Ascending aorta (tissue), 2 donors: ENCODE data around the gene SGSM2. TPM values are rescaled to one million over a fixed set of nuclear protein-coding genes. Genes with fewer than 3 reads are reported as not detected.
A peak's percentile ranks its signal among the peaks of the same experiment; 100 is the strongest.

Experiments
- DNase-seq, 2 donors: peaks; one replicate each; pipeline ENCODE4 v3.0.0-alpha.2; 2019; ENCODE audit warnings: low spot score in 2 of 2
- H3K27ac ChIP-seq, 2 donors: fragments of 200-600 bp; sonication (generic); one replicate each; pipeline ENCODE4 v1.5.1; 2016 to 2017; ENCODE audit warnings: mild to moderate bottlenecking in 1 of 2
- H3K27me3 ChIP-seq: fragments of 200-600 bp; sonication (generic); one replicate; pipeline ENCODE4 v1.5.1; 2017
- H3K36me3 ChIP-seq, 2 donors: fragments of 200-600 bp; sonication (generic); one replicate each; pipeline ENCODE4 v1.5.1; 2016
- H3K4me1 ChIP-seq, 2 donors: fragments of 200-600 bp; sonication (generic); one replicate each; pipeline ENCODE4 v1.5.1; 2016 to 2017; ENCODE audit warnings: mild to moderate bottlenecking in 1 of 2
- H3K4me3 ChIP-seq, 2 donors: fragments of 200-600 bp; sonication (generic); one replicate each; pipeline ENCODE4 v1.5.1; 2016 to 2017; ENCODE audit warnings: mild to moderate bottlenecking in 1 of 2
- H3K9me3 ChIP-seq, 2 donors: fragments of 200-600 bp; sonication (generic); one replicate each; pipeline ENCODE4 v1.5.1; 2016
- intact Hi-C: fragments of 100-400 bp; cut with DNase I; formaldehyde crosslinking; loops from one replicate; pipeline ENCODE4 v1.15.1; 2023
- total RNA-seq: library from RNA; depleted of rRNA; stranded (reverse); fragments of >200 nt; gene quantifications from one replicate; pipeline ENCODE4 v1.1.0, GENCODE V29; 2016
- TF ChIP-seq, protein P1 (sequence below), 3 experiments: fragments of 200-600 bp in 2 of 3; fragments of 450-650 bp in 1 of 3; sonication (generic) in 2 of 3; IDR thresholded peaks; one replicate each; pipeline ENCODE4 v1.5.1; 2016 to 2019; ENCODE audit warnings: antibody characterized with exemption in 3 of 3, mild to moderate bottlenecking in 1 of 3, moderate library complexity in 1 of 3

Gene SGSM2
- total RNA-seq, 1 donor from 2014 or later, result 127 TPM

- intact Hi-C loops, result no loop called here
- Histone ChIP-seq H3K27ac (peak overlapping the region in 1 of 2 donors; percentile 51), H3K36me3 (peaks cover 36 to 56% of the 10 kb centered on the region in 2 donors), H3K27me3 (no peaks in the 10 kb centered on the region), H3K4me3 (no peak overlapping the region), H3K9me3 (no peaks in the 10 kb centered on the region), H3K4me1 (peaks cover 0 to 4% of the 10 kb centered on the region in 2 donors)
- DNase-seq, result no peak
- TF ChIP-seq, protein P1, sequence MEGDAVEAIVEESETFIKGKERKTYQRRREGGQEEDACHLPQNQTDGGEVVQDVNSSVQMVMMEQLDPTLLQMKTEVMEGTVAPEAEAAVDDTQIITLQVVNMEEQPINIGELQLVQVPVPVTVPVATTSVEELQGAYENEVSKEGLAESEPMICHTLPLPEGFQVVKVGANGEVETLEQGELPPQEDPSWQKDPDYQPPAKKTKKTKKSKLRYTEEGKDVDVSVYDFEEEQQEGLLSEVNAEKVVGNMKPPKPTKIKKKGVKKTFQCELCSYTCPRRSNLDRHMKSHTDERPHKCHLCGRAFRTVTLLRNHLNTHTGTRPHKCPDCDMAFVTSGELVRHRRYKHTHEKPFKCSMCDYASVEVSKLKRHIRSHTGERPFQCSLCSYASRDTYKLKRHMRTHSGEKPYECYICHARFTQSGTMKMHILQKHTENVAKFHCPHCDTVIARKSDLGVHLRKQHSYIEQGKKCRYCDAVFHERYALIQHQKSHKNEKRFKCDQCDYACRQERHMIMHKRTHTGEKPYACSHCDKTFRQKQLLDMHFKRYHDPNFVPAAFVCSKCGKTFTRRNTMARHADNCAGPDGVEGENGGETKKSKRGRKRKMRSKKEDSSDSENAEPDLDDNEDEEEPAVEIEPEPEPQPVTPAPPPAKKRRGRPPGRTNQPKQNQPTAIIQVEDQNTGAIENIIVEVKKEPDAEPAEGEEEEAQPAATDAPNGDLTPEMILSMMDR (IDR thresholded peaks at IDR 0.05), result no peak
These were observed 46.4 kb downstream of the SGSM2 start for GRCh38 chr17:2383628-2384167.

DNA sequence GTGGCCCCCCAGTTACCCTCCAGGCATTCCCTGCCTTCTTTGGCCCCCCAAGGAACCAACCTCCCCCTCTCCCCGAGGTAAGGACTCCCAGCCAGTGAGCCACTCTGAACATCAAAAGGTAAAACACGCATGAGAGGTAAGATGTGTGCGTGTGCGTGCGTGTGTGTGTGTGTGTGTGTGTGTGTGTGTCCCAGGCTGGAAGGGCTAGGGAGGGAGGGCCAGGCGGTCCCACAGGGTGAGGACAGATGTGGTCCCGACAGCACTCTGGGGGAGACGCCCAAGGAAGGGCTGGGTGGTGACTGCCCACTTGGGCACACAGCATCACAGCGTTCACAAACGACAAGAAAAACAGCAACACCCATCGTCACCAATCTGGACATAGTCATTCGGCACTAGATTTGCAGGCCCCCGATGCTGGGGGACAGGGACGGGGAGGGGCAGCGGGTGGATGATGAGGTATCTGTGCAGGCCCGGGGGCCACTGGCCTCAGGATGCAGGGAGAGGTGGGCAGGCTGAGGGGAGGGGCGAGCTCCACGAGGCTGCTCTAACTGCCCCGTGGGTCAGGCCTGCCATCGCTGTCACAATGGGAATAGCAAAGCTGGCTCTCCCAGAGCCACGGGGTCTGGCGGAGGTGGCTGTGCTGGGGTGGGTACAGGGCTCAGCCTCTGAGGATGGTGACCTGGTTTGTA lies 47.3 kb downstream of the SGSM2 start:
- Histone ChIP-seq H3K4me3 (no peak overlapping the region), H3K9me3 (no peaks in the 10 kb centered on the region), H3K27me3 (no peaks in the 10 kb centered on the region), H3K36me3 (peaks cover 31 to 49% of the 10 kb centered on the region in 2 donors), H3K27ac (no peak overlapping the region), H3K4me1 (peaks cover 0 to 4% of the 10 kb centered on the region in 2 donors)
- TF ChIP-seq, protein P1 (IDR thresholded peaks at IDR 0.05), result no peak
- intact Hi-C loops, result no loop called here
- no peak for DNase-seq

- TF ChIP-seq, protein P1 (IDR thresholded peaks at IDR 0.05), result no peak
- intact Hi-C loops, result no loop called here
- no peaks in the 10 kb centered on the region for H3K27me3 ChIP-seq
- no peak for DNase-seq
- no peak overlapping the region for H3K4me3 ChIP-seq
- no peaks in the 10 kb centered on the region for H3K9me3 ChIP-seq
- H3K27ac ChIP-seq, result no peak overlapping the region
- peaks cover 0 to 8% of the 10 kb centered on the region in 2 donors for H3K4me1 ChIP-seq
- H3K36me3 ChIP-seq, result peaks cover 26 to 39% of the 10 kb centered on the region in 2 donors
These were observed 48.2 kb downstream of the SGSM2 start for GRCh38 chr17:2385240-2386210.

GRCh38 chr17:2386400-2387085 lies 49.2 kb downstream of the SGSM2 start:
- Histone ChIP-seq H3K36me3 (peaks cover 26 to 30% of the 10 kb centered on the region in 2 donors), H3K9me3 (no peaks in the 10 kb centered on the region), H3K27ac (no peak overlapping the region), H3K4me1 (peaks cover 0 to 18% of the 10 kb centered on the region in 2 donors), H3K27me3 (no peaks in the 10 kb centered on the region), H3K4me3 (no peak overlapping the region)
- no peak for DNase-seq
- TF ChIP-seq, protein P1 (IDR thresholded peaks at IDR 0.05), result no peak
- intact Hi-C loops, result no loop called here
